Tibial artery (tissue), 4 donors: ENCODE results near the gene SLAMF7.

Experiments used
- DNase-seq, 2 donors: peaks; one replicate each; pipeline ENCODE4 v3.0.0-alpha.2; 2019
- H3K27ac ChIP-seq, 2 donors: fragments of 200-600 bp; sonication (generic) in 1 of 2; 1 replicate in 1 of 2; 2 replicates in 1 of 2; pipeline ENCODE4 v1.5.1; 2018 to 2019; ENCODE audit warnings: mild to moderate bottlenecking in 1 of 2
- H3K27me3 ChIP-seq, 2 donors: fragments of 200-600 bp; sonication (generic) in 1 of 2; one replicate each; pipeline versions ENCODE4 v1.5.1 to v1.6.0; 2016 to 2019
- H3K36me3 ChIP-seq, 3 donors: fragments of 200-600 bp; sonication (generic) in 2 of 3; one replicate each; pipeline ENCODE4 v1.5.1; 2016 to 2019; ENCODE audit warnings: mild to moderate bottlenecking in 2 of 3
- H3K4me1 ChIP-seq, 4 donors: fragments of 200-600 bp; sonication (generic) in 2 of 4; 1 replicate in 3 of 4; 2 replicates in 1 of 4; pipeline ENCODE4 v1.5.1; 2016 to 2019
- H3K4me3 ChIP-seq, 2 donors: fragments of 200-600 bp; sonication (generic) in 1 of 2; 1 replicate in 1 of 2; 2 replicates in 1 of 2; pipeline ENCODE4 v1.5.1; 2018 to 2019; ENCODE audit warnings: mild to moderate bottlenecking in 2 of 2
- H3K9me3 ChIP-seq, 3 donors: fragments of 200-600 bp; sonication (generic) in 1 of 3; one replicate each; pipeline ENCODE4 v1.5.1; 2016 to 2019
- intact Hi-C: fragments of 100-400 bp; cut with DNase I; formaldehyde crosslinking; loops from one replicate; pipeline ENCODE4 v1.15.0; 2023; ENCODE audit warnings: low total_unique reads
- TF ChIP-seq, protein P1 (sequence below), 2 experiments: fragments of 200-600 bp in 1 of 2; fragments of 450-650 bp in 1 of 2; IDR thresholded peaks; one replicate each; pipeline ENCODE4 v1.5.1; 2017 to 2019; ENCODE audit warnings: antibody characterized with exemption in 2 of 2, mild to moderate bottlenecking in 1 of 2, moderate library complexity in 1 of 2

The SLAMF7 gene

DNA sequence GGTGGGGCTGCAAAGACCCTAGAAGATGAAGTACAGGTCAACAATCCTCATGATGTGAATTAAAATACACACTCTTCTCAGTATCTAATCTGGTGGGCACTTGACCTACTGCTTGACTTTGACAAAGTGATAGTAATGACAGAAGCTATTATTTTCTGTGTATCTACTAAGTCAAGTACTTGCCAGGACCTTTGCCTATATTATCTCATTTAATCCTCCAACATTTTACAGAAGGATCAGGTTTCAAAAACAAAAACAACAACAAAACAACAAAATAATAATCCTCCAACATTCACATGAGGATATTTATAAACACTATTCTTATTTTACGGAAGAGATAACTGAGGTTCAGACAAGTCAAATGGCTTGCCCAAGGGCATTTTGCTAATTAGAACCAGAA lies 23.0 kb upstream of the SLAMF7 start:
- TF ChIP-seq, protein P1, sequence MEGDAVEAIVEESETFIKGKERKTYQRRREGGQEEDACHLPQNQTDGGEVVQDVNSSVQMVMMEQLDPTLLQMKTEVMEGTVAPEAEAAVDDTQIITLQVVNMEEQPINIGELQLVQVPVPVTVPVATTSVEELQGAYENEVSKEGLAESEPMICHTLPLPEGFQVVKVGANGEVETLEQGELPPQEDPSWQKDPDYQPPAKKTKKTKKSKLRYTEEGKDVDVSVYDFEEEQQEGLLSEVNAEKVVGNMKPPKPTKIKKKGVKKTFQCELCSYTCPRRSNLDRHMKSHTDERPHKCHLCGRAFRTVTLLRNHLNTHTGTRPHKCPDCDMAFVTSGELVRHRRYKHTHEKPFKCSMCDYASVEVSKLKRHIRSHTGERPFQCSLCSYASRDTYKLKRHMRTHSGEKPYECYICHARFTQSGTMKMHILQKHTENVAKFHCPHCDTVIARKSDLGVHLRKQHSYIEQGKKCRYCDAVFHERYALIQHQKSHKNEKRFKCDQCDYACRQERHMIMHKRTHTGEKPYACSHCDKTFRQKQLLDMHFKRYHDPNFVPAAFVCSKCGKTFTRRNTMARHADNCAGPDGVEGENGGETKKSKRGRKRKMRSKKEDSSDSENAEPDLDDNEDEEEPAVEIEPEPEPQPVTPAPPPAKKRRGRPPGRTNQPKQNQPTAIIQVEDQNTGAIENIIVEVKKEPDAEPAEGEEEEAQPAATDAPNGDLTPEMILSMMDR (IDR thresholded peaks at IDR 0.05) = no peak
- H3K27ac ChIP-seq = no peak overlapping the region
- no peaks in the 10 kb centered on the region for H3K27me3 ChIP-seq
- no peaks in the 10 kb centered on the region for H3K4me1 ChIP-seq
- intact Hi-C loops = no loop called here
- no peak for DNase-seq
- no peaks in the 10 kb centered on the region for H3K36me3 ChIP-seq
- no peak overlapping the region for H3K4me3 ChIP-seq
- no peaks in the 10 kb centered on the region for H3K9me3 ChIP-seq

DNA sequence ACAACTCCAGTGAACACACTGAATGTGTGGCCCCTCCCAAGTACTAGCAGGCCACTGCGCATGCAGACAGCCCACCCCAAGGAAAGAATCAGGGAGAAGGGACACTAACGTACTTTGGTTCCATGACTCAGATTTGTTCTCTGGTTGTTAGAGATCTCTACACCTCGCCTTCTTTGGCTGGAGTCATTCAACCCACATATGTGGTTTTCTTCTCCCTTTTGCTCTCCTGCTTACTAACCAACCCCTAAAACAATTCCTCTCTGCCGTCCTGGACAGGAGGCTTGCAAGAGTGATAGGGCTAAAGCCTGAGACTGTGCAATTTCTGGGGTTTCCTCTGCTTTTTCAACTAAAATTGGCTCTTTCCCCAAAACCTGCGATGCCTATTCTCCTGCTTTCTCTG lies 21.7 kb upstream of the SLAMF7 start:
- intact Hi-C loops = no loop called here
- no peaks in the 10 kb centered on the region for H3K4me1 ChIP-seq
- no peak overlapping the region for H3K4me3 ChIP-seq
- H3K36me3 ChIP-seq = no peaks in the 10 kb centered on the region
- no peak for DNase-seq
- no peaks in the 10 kb centered on the region for H3K9me3 ChIP-seq
- H3K27me3 ChIP-seq = no peaks in the 10 kb centered on the region
- TF ChIP-seq, protein P1 (IDR thresholded peaks at IDR 0.05) = no peak
- H3K27ac ChIP-seq = no peak overlapping the region

DNA sequence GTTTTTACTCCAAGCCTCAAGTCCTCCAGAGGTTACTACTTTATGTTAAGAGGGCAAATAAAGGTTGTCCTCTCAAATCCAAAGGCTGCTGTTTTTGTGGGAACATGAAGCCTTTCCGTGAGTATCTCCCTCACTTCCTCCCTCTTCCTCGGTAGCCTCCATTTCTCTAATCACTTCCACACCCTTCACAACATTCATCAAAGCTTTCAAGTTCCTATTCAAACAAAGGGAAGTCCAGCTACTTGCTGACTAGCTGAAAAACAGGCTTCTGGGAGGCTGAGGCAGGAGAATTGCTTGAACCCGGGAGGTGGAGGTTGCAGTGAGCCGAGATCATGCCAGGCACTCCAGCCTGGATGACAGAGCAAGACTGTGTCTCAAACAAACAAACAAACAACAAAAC lies 20.8 kb upstream of the SLAMF7 start:
- Histone ChIP-seq H3K9me3 (no peaks in the 10 kb centered on the region), H3K27me3 (no peaks in the 10 kb centered on the region), H3K27ac (no peak overlapping the region), H3K4me3 (no peak overlapping the region), H3K4me1 (no peaks in the 10 kb centered on the region), H3K36me3 (no peaks in the 10 kb centered on the region)
- no peak for DNase-seq
- intact Hi-C loops = no loop called here
- TF ChIP-seq, protein P1 (IDR thresholded peaks at IDR 0.05) = no peak

DNA sequence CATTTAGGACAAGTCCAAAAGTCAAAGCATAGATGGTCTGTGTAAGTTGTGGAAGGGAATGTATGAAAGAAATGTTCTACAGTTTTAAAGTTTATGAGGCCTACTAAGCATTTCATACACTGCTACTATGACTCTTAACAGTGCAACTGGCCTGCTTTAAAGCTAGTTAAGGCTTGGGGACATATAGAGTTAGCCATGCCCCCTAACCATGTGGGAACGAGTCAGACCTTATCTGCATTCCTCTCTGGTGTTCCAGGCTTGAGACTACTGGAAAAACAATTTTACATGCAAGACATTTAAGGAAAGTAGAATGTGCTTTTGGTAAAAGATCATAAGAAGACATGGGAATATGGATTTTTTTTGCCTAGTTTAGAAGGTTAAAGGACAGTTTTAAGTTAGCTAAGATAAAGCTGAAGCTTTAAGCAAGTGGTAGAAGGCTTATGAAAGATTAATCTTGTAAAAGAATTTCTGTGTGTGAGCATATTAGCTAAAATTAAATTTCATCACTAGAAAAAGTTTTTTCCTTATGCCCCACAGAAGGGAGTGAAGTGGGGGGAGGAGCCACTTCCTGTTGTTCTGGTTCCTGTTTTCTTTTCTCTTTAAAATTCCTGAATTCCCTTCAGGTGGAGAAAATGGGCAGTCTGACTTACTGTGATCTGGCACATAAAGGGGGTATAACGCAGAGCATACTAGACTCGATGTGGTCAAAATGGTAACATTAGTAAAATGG lies 18.5 kb upstream of the SLAMF7 start:
- H3K4me1 ChIP-seq = no peaks in the 10 kb centered on the region
- TF ChIP-seq, protein P1 (IDR thresholded peaks at IDR 0.05) = no peak
- intact Hi-C loops = no loop called here
- H3K9me3 ChIP-seq = no peaks in the 10 kb centered on the region
- H3K36me3 ChIP-seq = no peaks in the 10 kb centered on the region
- no peak overlapping the region for H3K4me3 ChIP-seq
- no peak overlapping the region for H3K27ac ChIP-seq
- DNase-seq = no peak
- no peaks in the 10 kb centered on the region for H3K27me3 ChIP-seq

DNA sequence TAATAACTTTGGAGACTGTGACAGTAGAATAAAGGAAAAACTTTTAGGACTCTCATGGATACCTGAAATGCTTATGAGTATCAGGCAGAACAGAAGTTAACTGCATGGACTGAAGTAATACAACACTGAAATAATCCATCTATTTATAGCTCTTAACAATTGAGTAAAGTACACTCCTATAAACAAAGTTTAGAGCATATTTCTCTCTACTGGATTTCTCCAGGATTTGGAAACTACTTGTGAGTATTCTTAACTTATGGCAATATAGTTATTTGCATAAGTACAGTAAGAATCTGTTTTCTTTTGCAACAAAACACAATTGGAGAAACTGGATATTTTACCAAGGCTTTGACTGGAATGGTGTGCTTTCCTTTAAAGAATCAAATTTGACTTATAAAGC lies 17.6 kb upstream of the SLAMF7 start:
- Histone ChIP-seq H3K36me3 (no peaks in the 10 kb centered on the region), H3K27me3 (no peaks in the 10 kb centered on the region), H3K4me1 (peaks cover 0 to 7% (median 1%) of the 10 kb centered on the region in 4 donors), H3K27ac (no peak overlapping the region), H3K4me3 (no peak overlapping the region), H3K9me3 (no peaks in the 10 kb centered on the region)
- DNase-seq = no peak
- intact Hi-C loops = no loop called here
- TF ChIP-seq, protein P1 (IDR thresholded peaks at IDR 0.05) = no peak

DNA sequence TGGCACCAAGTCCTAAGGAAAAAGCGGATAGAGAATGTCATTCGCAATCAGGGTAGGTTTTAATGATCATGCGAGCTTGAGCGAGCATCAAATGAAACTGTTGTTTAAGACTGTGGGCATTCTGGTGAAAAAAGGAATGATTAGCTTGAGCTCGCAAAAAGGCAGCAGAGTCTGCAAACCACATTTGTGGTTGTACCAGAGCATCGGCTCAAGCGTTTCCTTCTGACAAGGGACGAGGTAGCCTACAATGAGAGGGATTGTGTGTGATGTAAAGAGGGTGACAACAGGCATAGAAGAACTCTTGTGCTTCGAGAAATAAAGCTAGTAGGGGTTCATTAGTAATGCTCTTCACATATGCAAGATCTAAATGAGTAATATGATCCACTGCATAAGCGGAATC lies 16.3 kb upstream of the SLAMF7 start:
- no peaks in the 10 kb centered on the region for H3K36me3 ChIP-seq
- no peaks in the 10 kb centered on the region for H3K27me3 ChIP-seq
- H3K4me1 ChIP-seq = peaks cover 0 to 14% (median 2%) of the 10 kb centered on the region in 4 donors
- intact Hi-C loops = no loop called here
- no peak overlapping the region for H3K4me3 ChIP-seq
- DNase-seq = no peak
- no peaks in the 10 kb centered on the region for H3K9me3 ChIP-seq
- no peak overlapping the region for H3K27ac ChIP-seq
- TF ChIP-seq, protein P1 (IDR thresholded peaks at IDR 0.05) = no peak
